GM23338 (cell line): ENCODE results near the gene OR10K2. TPM values are rescaled to one million over a fixed set of nuclear protein-coding genes. Genes with fewer than 3 reads are reported as not detected.

Source experiments
- ATAC-seq: fragments of 200-7000 bp; cut with Tn5 transposase; 3 replicates; pipeline ENCODE4 v1.9.1; 2020
- DNase-seq: peaks from one replicate; pipeline ENCODE4 v3.0.0-alpha.2; 2015; ENCODE audit warnings: low spot score
- H2AFZ ChIP-seq: fragments of 200-600 bp; sonication (generic); 2 replicates; pipeline ENCODE4 v1.8.0; 2016; ENCODE audit warnings: antibody characterized with exemption, mild to moderate bottlenecking, moderate library complexity
- H3F3A ChIP-seq: fragments of 200-600 bp; sonication (generic); replicated peaks from 2 replicates; pipeline ENCODE4 v1.8.0; 2017; ENCODE audit warnings: antibody characterized with exemption, mixed run types, low read depth
- H3K27ac ChIP-seq: fragments of 200-600 bp; sonication (generic); 2 replicates; pipeline ENCODE4 v1.6.1; 2016; ENCODE audit warnings: low read depth
- H3K27me3 ChIP-seq: fragments of 200-600 bp; sonication (generic); 2 replicates; pipeline ENCODE4 v1.8.0; 2016; ENCODE audit warnings: mild to moderate bottlenecking, mixed run types, moderate library complexity; ENCODE audit not compliant: insufficient read depth
- H3K36me3 ChIP-seq: fragments of 200-600 bp; sonication (generic); 2 replicates; pipeline ENCODE4 v1.8.0; 2016; ENCODE audit warnings: mild to moderate bottlenecking; ENCODE audit not compliant: insufficient read depth
- H3K4me1 ChIP-seq: fragments of 200-600 bp; sonication (generic); 2 replicates; pipeline ENCODE4 v1.8.0; 2016; ENCODE audit warnings: mild to moderate bottlenecking, moderate library complexity; ENCODE audit not compliant: insufficient read depth
- H3K4me2 ChIP-seq: fragments of 200-600 bp; sonication (generic); 2 replicates; pipeline ENCODE4 v1.7.1; 2017; ENCODE audit warnings: mixed run types
- H3K4me3 ChIP-seq: fragments of 200-600 bp; sonication (generic); 2 replicates; pipeline ENCODE4 v1.6.1; 2016; ENCODE audit warnings: mixed run types
- H3K79me2 ChIP-seq: fragments of 200-600 bp; sonication (generic); replicated peaks from 2 replicates; pipeline ENCODE4 v1.8.0; 2017; ENCODE audit warnings: mild to moderate bottlenecking; ENCODE audit not compliant: insufficient read depth
- H3K9me2 ChIP-seq: fragments of 200-600 bp; sonication (generic); 2 replicates; pipeline ENCODE4 v1.8.0; 2017; ENCODE audit not compliant: insufficient read depth
- H4K20me1 ChIP-seq: fragments of 200-600 bp; sonication (generic); replicated peaks from 2 replicates; pipeline ENCODE4 v1.8.0; 2017; ENCODE audit warnings: mild to moderate bottlenecking; ENCODE audit not compliant: insufficient read depth
- H3K27ac Mint-ChIP-seq: 2 replicates; pipeline ENCODE4 v1.8.0; 2020; ENCODE audit warnings: inconsistent platforms, mild to moderate bottlenecking, moderate library complexity, mixed read lengths
- H3K27me3 Mint-ChIP-seq: 3 replicates; pipeline ENCODE4 v1.8.0; 2022; ENCODE audit warnings: low read depth, mild to moderate bottlenecking, moderate library complexity, mixed read lengths, inconsistent platforms; ENCODE audit not compliant: insufficient read depth, poor library complexity
- H3K36me3 Mint-ChIP-seq: 3 replicates; pipeline ENCODE4 v1.8.0; 2021; ENCODE audit warnings: low read depth, mild to moderate bottlenecking, inconsistent platforms, moderate library complexity, mixed read lengths
- H3K4me1 Mint-ChIP-seq: 3 replicates; pipeline ENCODE4 v1.8.0; 2020; ENCODE audit warnings: mild to moderate bottlenecking, inconsistent platforms, mixed read lengths
- H3K4me3 Mint-ChIP-seq: 3 replicates; pipeline ENCODE4 v1.8.0; 2021; ENCODE audit warnings: moderate library complexity, mild to moderate bottlenecking, inconsistent platforms, mixed read lengths
- H3K9me3 Mint-ChIP-seq: 3 replicates; pipeline ENCODE4 v1.8.0; 2020; ENCODE audit warnings: moderate library complexity, mild to moderate bottlenecking, inconsistent platforms, mixed read lengths
- CREB1 ChIP-seq: fragments of 250-450 bp; sonication (Bioruptor Pico); IDR thresholded peaks from 2 replicates; pipeline ENCODE4 v1.5.0; 2020; ENCODE audit warnings: low read depth, mild to moderate bottlenecking, moderate library complexity
- POLR2AphosphoS5 ChIP-seq: IDR thresholded peaks from 2 replicates; pipeline ENCODE4 v1.6.1; 2016; ENCODE audit warnings: antibody characterized with exemption, low read depth
- REST ChIP-seq: IDR thresholded peaks from one replicate; pipeline ENCODE4 v1.6.1; 2018; ENCODE audit warnings: antibody characterized with exemption; ENCODE audit not compliant: unreplicated experiment
- STAT1 ChIP-seq: IDR thresholded peaks from one replicate; pipeline ENCODE4 v1.6.1; 2016; ENCODE audit warnings: antibody characterized with exemption; ENCODE audit not compliant: unreplicated experiment
- ZNF331 ChIP-seq: fragments of 250-450 bp; sonication (Bioruptor Pico); IDR thresholded peaks from 2 replicates; pipeline ENCODE4 v1.5.0; 2020; ENCODE audit warnings: low read depth, mild to moderate bottlenecking, moderate library complexity
- polyA plus RNA-seq: library from polyadenylated mRNA; unstranded; fragments of >200 nt; fragmentation: Nextera tagmentation; extraction: Ambion mirVana; gene quantifications from 2 replicates; pipeline ENCODE4 v1.2.1, GENCODE V29; 2016
- total RNA-seq: library from RNA; depleted of rRNA; stranded (reverse); fragments of >200 nt; shearing (Covaris generic); gene quantifications from 2 replicates; pipeline ENCODE4 v1.2.3, GENCODE V29; 2014
- TF ChIP-seq, protein P1 (sequence below): fragments of 250-450 bp; sonication (Bioruptor Pico); IDR thresholded peaks from 2 replicates; pipeline ENCODE4 v1.5.0; 2020; ENCODE audit warnings: mild to moderate bottlenecking, moderate library complexity
- TF ChIP-seq, protein P2 (sequence below): IDR thresholded peaks from 2 replicates; pipeline ENCODE4 v1.6.1; 2016; ENCODE audit warnings: antibody characterized with exemption
- TF ChIP-seq, protein P3 (sequence below), 2 experiments: fragments of 200-600 bp in 1 of 2; sonication (generic) in 1 of 2; conservative IDR thresholded peaks; 2 replicates each; pipeline versions ENCODE4 v1.5.1 to v1.6.1; 2016 to 2017; ENCODE audit warnings: antibody characterized with exemption in 2 of 2, low read depth in 2 of 2, mild to moderate bottlenecking in 2 of 2, moderate library complexity in 1 of 2

Gene OR10K2
- total and polyA plus RNA-seq, 2 experiments from 2014 or later, result not detected

DNA sequence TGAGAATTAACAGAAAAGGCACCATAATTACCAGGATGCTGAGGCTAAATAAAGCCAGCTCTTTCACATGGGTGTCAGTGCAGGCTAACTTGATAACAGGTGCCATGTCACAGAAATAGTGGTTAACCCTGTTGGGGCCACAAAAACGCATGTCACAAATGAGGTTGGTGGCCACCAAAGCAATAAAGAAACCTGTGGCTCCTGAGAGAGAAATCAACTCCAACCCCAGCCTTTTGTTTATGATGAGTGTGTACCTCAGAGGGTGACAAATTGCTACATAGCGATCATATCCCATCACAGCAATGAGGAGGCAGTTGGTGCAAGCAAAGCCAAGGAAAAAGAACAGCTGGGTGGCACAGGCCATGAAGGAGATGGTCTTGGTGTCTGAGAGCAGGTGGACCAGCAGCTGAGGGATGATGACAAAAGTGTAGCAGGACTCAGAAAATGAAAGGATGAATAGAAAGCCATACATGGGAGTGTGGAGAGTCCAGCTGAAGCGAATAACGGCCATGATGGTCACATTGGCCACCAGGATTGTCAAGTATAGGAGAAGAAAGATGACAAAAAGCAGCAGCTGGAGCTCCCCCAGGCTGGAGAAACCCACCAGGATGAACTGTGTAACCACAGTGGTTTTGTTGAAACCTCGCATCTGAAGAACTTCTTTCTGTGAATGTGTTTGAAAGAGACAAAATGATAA is 27.1 kb downstream of the OR10K2 start, which contains the start of gene OR10T2:
TSS of gene OR10T2 (minus strand) at position 649 of the 697 bp plus-strand sequence. CDS start at position 649, 0 bp downstream.
- TF ChIP-seq ZNF331 (CRISPR knock-in tag) (no peak), CREB1 (CRISPR knock-in tag) (no peak), STAT1 (no peak), REST (no peak), POLR2AphosphoS5 (no peak)
- TF ChIP-seq, protein P1, sequence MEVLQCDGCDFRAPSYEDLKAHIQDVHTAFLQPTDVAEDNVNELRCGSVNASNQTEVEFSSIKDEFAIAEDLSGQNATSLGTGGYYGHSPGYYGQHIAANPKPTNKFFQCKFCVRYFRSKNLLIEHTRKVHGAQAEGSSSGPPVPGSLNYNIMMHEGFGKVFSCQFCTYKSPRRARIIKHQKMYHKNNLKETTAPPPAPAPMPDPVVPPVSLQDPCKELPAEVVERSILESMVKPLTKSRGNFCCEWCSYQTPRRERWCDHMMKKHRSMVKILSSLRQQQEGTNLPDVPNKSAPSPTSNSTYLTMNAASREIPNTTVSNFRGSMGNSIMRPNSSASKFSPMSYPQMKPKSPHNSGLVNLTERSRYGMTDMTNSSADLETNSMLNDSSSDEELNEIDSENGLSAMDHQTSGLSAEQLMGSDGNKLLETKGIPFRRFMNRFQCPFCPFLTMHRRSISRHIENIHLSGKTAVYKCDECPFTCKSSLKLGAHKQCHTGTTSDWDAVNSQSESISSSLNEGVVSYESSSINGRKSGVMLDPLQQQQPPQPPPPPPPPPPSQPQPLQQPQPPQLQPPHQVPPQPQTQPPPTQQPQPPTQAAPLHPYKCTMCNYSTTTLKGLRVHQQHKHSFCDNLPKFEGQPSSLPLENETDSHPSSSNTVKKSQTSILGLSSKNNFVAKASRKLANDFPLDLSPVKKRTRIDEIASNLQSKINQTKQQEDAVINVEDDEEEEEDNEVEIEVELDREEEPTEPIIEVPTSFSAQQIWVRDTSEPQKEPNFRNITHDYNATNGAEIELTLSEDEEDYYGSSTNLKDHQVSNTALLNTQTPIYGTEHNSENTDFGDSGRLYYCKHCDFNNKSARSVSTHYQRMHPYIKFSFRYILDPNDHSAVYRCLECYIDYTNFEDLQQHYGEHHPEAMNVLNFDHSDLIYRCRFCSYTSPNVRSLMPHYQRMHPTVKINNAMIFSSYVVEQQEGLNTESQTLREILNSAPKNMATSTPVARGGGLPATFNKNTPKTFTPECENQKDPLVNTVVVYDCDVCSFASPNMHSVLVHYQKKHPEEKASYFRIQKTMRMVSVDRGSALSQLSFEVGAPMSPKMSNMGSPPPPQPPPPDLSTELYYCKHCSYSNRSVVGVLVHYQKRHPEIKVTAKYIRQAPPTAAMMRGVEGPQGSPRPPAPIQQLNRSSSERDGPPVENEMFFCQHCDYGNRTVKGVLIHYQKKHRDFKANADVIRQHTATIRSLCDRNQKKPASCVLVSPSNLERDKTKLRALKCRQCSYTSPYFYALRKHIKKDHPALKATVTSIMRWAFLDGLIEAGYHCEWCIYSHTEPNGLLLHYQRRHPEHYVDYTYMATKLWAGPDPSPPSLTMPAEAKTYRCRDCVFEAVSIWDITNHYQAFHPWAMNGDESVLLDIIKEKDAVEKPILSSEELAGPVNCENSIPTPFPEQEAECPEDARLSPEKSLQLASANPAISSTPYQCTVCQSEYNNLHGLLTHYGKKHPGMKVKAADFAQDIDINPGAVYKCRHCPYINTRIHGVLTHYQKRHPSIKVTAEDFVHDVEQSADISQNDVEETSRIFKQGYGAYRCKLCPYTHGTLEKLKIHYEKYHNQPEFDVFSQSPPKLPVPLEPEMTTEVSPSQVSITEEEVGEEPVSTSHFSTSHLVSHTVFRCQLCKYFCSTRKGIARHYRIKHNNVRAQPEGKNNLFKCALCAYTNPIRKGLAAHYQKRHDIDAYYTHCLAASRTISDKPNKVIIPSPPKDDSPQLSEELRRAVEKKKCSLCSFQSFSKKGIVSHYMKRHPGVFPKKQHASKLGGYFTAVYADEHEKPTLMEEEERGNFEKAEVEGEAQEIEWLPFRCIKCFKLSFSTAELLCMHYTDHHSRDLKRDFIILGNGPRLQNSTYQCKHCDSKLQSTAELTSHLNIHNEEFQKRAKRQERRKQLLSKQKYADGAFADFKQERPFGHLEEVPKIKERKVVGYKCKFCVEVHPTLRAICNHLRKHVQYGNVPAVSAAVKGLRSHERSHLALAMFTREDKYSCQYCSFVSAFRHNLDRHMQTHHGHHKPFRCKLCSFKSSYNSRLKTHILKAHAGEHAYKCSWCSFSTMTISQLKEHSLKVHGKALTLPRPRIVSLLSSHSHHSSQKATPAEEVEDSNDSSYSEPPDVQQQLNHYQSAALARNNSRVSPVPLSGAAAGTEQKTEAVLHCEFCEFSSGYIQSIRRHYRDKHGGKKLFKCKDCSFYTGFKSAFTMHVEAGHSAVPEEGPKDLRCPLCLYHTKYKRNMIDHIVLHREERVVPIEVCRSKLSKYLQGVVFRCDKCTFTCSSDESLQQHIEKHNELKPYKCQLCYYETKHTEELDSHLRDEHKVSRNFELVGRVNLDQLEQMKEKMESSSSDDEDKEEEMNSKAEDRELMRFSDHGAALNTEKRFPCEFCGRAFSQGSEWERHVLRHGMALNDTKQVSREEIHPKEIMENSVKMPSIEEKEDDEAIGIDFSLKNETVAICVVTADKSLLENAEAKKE, result no peak
- TF ChIP-seq, protein P2, sequence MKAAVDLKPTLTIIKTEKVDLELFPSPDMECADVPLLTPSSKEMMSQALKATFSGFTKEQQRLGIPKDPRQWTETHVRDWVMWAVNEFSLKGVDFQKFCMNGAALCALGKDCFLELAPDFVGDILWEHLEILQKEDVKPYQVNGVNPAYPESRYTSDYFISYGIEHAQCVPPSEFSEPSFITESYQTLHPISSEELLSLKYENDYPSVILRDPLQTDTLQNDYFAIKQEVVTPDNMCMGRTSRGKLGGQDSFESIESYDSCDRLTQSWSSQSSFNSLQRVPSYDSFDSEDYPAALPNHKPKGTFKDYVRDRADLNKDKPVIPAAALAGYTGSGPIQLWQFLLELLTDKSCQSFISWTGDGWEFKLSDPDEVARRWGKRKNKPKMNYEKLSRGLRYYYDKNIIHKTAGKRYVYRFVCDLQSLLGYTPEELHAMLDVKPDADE, result no peak
- TF ChIP-seq, protein P3, sequence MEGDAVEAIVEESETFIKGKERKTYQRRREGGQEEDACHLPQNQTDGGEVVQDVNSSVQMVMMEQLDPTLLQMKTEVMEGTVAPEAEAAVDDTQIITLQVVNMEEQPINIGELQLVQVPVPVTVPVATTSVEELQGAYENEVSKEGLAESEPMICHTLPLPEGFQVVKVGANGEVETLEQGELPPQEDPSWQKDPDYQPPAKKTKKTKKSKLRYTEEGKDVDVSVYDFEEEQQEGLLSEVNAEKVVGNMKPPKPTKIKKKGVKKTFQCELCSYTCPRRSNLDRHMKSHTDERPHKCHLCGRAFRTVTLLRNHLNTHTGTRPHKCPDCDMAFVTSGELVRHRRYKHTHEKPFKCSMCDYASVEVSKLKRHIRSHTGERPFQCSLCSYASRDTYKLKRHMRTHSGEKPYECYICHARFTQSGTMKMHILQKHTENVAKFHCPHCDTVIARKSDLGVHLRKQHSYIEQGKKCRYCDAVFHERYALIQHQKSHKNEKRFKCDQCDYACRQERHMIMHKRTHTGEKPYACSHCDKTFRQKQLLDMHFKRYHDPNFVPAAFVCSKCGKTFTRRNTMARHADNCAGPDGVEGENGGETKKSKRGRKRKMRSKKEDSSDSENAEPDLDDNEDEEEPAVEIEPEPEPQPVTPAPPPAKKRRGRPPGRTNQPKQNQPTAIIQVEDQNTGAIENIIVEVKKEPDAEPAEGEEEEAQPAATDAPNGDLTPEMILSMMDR (conservative IDR thresholded peaks at IDR 0.05; ENCODE audit: low read depth in 2 of 2), result no peak
- Histone ChIP-seq H3K27ac (no peak within 1 kb of the TSS), H4K20me1 (no peaks in the 10 kb centered on the region), H3F3A (no peaks in the 10 kb centered on the region), H3K79me2 (no peaks in the 10 kb centered on the region), H3K4me1 (no peaks in the 10 kb centered on the region), H3K27me3 (no peaks in the 10 kb centered on the region), H3K4me3 (no peak within 1 kb of the TSS), H3K9me2 (no peaks in the 10 kb centered on the region; the same call in 1 of the 2 replicates), H2AFZ (no peak within 1 kb of the TSS), H3K4me2 (no peak within 1 kb of the TSS), H3K36me3 (no peaks in the 10 kb centered on the region)
- no peak within 1 kb of the TSS for H3K27ac Mint-ChIP-seq
- H3K9me3 Mint-ChIP-seq, result no peaks in the 10 kb centered on the region
- no peaks in the 10 kb centered on the region for H3K27me3 Mint-ChIP-seq
- DNase-seq, result no peak
- no peak within 1 kb of the TSS for H3K4me3 Mint-ChIP-seq
- H3K4me1 Mint-ChIP-seq, result peaks cover 3% of the 10 kb centered on the region; the same call in 1 of the 3 replicates
- no peaks in the 10 kb centered on the region for H3K36me3 Mint-ChIP-seq
- no peak for ATAC-seq
